Measurements from ENCODE around the gene SLC19A3. TPM values are rescaled to one million over a fixed set of nuclear protein-coding genes. Genes with fewer than 3 reads are reported as not detected.
"Not testable (repeated sequence)": the region's sequence is repeated elsewhere in the genome, so short reads cannot be mapped to it uniquely, and the experiment has no call there.

SLC19A3 gene
- total and polyA plus RNA-seq, 2 of the 4 experiments (the other 2 are of a cell fraction) = under 0.01 TPM; not detected in 1

DNA sequence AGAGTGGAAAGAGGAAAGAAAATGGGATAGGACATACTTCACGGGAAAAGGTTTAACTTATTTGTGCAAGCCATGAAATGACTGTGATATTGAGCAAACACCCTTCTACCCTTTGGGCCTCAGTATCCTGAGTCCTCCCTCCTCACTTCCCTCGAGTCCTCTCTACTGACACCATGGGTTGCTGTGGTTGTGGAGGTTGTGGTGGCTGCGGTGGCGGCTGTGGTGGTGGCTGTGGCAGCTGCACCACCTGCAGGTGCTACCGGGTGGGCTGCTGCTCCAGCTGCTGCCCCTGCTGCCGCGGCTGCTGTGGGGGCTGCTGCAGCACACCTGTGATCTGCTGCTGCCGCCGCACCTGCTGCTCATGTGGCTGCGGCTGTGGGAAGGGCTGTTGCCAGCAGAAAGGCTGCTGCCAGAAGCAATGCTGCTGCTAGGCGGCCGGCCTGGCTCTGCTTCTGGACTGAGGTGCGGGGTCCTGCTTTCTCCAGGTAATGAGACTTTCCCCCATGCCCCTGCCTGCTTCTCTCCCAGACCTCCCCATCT is 51.1 kb downstream of the SLC19A3 start, which contains the start of gene SCYGR5:
Gene SCYGR5 (plus strand): TSS at position 174 of the 540 bp plus-strand sequence. CDS start 0 bp downstream, at position 174.
- H2AFZ ChIP-seq (replicated peaks; ENCODE audit: low read length, poor library complexity); H3K79me1 ChIP-seq (ENCODE audit: low read depth in 1 of 2, low read length in 2 of 2); H3K9me1 ChIP-seq (ENCODE audit: insufficient read depth, low read length); H3K4me2 ChIP-seq (ENCODE audit: low read depth, low read length); H3K27ac ChIP-seq (ENCODE audit: insufficient read depth, low read length); H4K5ac ChIP-seq (ENCODE audit: low read depth, low read length); H3K9ac ChIP-seq (ENCODE audit: low read depth, low read length); DNase-seq; dilution Hi-C loops (cut with HindIII; ENCODE audit: low sequenced_read_pairs, unreplicated experiment); H3K4ac ChIP-seq (ENCODE audit: low read depth, low read length); H2BK120ac ChIP-seq (ENCODE audit: low read depth, low read length); ATAC-seq (ENCODE audit: low read depth); H3K18ac ChIP-seq (ENCODE audit: low read depth, low read length); H3K27me3 ChIP-seq (ENCODE audit: control insufficient read depth, insufficient read depth, low read length); H3K4me3 ChIP-seq (ENCODE audit: insufficient read depth, low read depth, low read length); H4K91ac ChIP-seq (ENCODE audit: insufficient read depth, low read depth, low read length); H2BK20ac ChIP-seq (ENCODE audit: low read depth, low read length); H3K9me3 ChIP-seq (ENCODE audit: control insufficient read depth, insufficient read depth, low read length); POLR2A ChIA-PET (ENCODE audit: unreplicated experiment); H2AK9ac ChIP-seq (replicated peaks; ENCODE audit: low read depth, low read length, poor library complexity); H3K23ac ChIP-seq (ENCODE audit: low read depth, low read length); H2BK15ac ChIP-seq (ENCODE audit: low read depth, low read length); H2AK5ac ChIP-seq (ENCODE audit: low read depth, low read length); BruUV-seq (replicated peaks); H2BK5ac ChIP-seq (ENCODE audit: low read depth, low read length, poor library complexity, severe bottlenecking); H3K4me1 ChIP-seq (ENCODE audit: control insufficient read depth, insufficient read depth, low read length); H3K14ac ChIP-seq (replicated peaks; ENCODE audit: low read depth, low read length); H3K36me3 ChIP-seq (ENCODE audit: control insufficient read depth, insufficient read depth, low read length); intact Hi-C loops (cut with micrococcal nuclease); H4K20me1 ChIP-seq (ENCODE audit: insufficient read depth, low read length); H4K8ac ChIP-seq (ENCODE audit: low read depth in 2 of 2, low read length in 2 of 2); H3K56ac ChIP-seq (ENCODE audit: extremely low read depth, insufficient read depth, low read length): not testable (repeated sequence)
- in situ Hi-C loops (cut with MboI; ENCODE audit: low sequenced_read_pairs) = loop anchor here (10.0 kb wide), 1 partner anchor 218 kb away; no protein-coding TSS in a partner anchor
- 87% methylated on average over 3 of the region's 13 CpGs; no CpG with 5 or more reads in 1 of the 2 experiments for WGBS, 2 experiments (ENCODE audit: extremely low coverage in 2 of 2, insufficient read length in 1 of 2)
- CTCF ChIA-PET = interaction anchor here (0.7 kb wide), 1 partner anchor 445 kb away, joined by 3 read pairs; no protein-coding TSS in a partner anchor
